OCI-LY3 (cell line): ENCODE measurements around the gene IFI30.

ENCODE experiments used
- EZH2phosphoT487 ChIP-seq: fragments of 200-600 bp; shearing (Covaris generic); IDR thresholded peaks from 2 replicates; pipeline ENCODE4 v1.6.1; 2018; ENCODE audit warnings: antibody characterized with exemption, mixed run types, low read depth
- TF ChIP-seq, protein P1 (sequence below): fragments of 200-600, 300-600 bp; sonication (generic); IDR thresholded peaks from 2 replicates; pipeline ENCODE4 v1.5.1; 2014; ENCODE audit warnings: antibody characterized with exemption, low read length, low read depth

DNA sequence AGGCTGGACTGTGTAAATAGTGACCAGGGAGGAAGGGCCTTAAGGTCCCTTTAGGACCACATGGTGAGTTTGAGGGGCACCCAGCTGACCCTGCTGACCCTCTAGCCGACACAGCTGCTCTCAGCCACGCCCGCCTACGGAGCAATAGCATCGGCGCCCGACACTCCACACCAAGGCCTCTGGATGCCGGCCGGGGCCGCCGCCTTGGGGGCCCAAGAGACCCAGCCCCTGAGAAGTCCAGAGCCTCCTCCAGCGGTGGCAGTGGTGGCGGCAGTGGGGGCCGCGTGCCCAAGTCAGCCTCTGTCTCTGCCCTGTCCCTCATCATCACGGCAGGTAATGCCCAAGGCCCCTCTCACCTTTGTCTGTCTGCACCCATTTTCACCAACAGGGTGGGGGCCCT, 29.3 kb upstream of the IFI30 start:
- TF ChIP-seq, protein P1, sequence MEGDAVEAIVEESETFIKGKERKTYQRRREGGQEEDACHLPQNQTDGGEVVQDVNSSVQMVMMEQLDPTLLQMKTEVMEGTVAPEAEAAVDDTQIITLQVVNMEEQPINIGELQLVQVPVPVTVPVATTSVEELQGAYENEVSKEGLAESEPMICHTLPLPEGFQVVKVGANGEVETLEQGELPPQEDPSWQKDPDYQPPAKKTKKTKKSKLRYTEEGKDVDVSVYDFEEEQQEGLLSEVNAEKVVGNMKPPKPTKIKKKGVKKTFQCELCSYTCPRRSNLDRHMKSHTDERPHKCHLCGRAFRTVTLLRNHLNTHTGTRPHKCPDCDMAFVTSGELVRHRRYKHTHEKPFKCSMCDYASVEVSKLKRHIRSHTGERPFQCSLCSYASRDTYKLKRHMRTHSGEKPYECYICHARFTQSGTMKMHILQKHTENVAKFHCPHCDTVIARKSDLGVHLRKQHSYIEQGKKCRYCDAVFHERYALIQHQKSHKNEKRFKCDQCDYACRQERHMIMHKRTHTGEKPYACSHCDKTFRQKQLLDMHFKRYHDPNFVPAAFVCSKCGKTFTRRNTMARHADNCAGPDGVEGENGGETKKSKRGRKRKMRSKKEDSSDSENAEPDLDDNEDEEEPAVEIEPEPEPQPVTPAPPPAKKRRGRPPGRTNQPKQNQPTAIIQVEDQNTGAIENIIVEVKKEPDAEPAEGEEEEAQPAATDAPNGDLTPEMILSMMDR = no peak
- TF ChIP-seq EZH2phosphoT487 = no peak
